OCI-LY1 (cell line): ENCODE results near the gene APC2.
"Not testable (repeated sequence)": the region's sequence is repeated elsewhere in the genome, so short reads cannot be mapped to it uniquely, and the experiment has no call there.

Experiments
- H2AFZ ChIP-seq: fragments of 200-600 bp; sonication (generic), shearing (Covaris generic); 2 replicates; pipeline ENCODE4 v1.6.0; 2014; ENCODE audit warnings: antibody characterized with exemption, mild to moderate bottlenecking, low read length
- H3F3A ChIP-seq: fragments of 200-600 bp; sonication (generic), shearing (Covaris generic); 2 replicates; pipeline ENCODE4 v1.6.0; 2014; ENCODE audit warnings: mild to moderate bottlenecking, antibody characterized with exemption, low read length, moderate library complexity; ENCODE audit not compliant: insufficient read depth
- H3K27ac ChIP-seq: fragments of 200-600 bp; sonication (generic); 2 replicates; pipeline ENCODE4 v1.5.1; 2014; ENCODE audit warnings: low read length, mixed run types, mild to moderate bottlenecking, low read depth; ENCODE audit not compliant: poor library complexity, severe bottlenecking
- H3K27me3 ChIP-seq: fragments of 200-600 bp; sonication (generic); 2 replicates; pipeline ENCODE4 v1.6.0; 2014; ENCODE audit warnings: antibody characterized with exemption, mild to moderate bottlenecking, low read length, moderate library complexity; ENCODE audit not compliant: insufficient read depth
- H3K36me3 ChIP-seq: fragments of 200-600 bp; sonication (generic); 2 replicates; pipeline ENCODE4 v1.6.1; 2014; ENCODE audit warnings: mild to moderate bottlenecking, antibody characterized with exemption, low read length, moderate library complexity, mixed read lengths; ENCODE audit not compliant: insufficient read depth
- H3K4me1 ChIP-seq: fragments of 200-600 bp; sonication (generic); 2 replicates; pipeline ENCODE4 v1.5.1; 2014; ENCODE audit warnings: mild to moderate bottlenecking, low read length, moderate library complexity; ENCODE audit not compliant: insufficient read depth, severe bottlenecking
- H3K4me2 ChIP-seq: fragments of 200-600 bp; sonication (generic), shearing (Covaris generic); 2 replicates; pipeline ENCODE4 v1.6.1; 2014; ENCODE audit warnings: low read length
- H3K4me3 ChIP-seq: fragments of 200-600 bp; sonication (generic); 2 replicates; pipeline ENCODE4 v1.5.1; 2014; ENCODE audit warnings: low read length, low read depth, mild to moderate bottlenecking, mixed read lengths; ENCODE audit not compliant: poor library complexity, severe bottlenecking
- H3K79me2 ChIP-seq: fragments of 200-600 bp; shearing (Covaris generic); 2 replicates; pipeline ENCODE4 v1.6.1; 2016; ENCODE audit warnings: mixed run types, low read length, mixed read lengths; ENCODE audit not compliant: insufficient read depth
- H3K9ac ChIP-seq: fragments of 200-600 bp; sonication (generic), shearing (Covaris generic); 2 replicates; pipeline ENCODE4 v1.6.1; 2014; ENCODE audit warnings: mild to moderate bottlenecking, low read length, mixed read lengths
- H3K9me2 ChIP-seq: fragments of 200-600 bp; sonication (generic), shearing (Covaris generic); 2 replicates; pipeline ENCODE4 v1.6.1; 2014; ENCODE audit warnings: low read depth, mild to moderate bottlenecking, low read length, mixed read lengths
- H3K9me3 ChIP-seq: fragments of 200-600 bp; shearing (Covaris generic); 2 replicates; pipeline ENCODE4 v1.6.1; 2014; ENCODE audit warnings: low read length, mixed read lengths
- H4K20me1 ChIP-seq: fragments of 200-600 bp; sonication (generic), shearing (Covaris generic); 2 replicates; pipeline ENCODE4 v1.6.0; 2016; ENCODE audit warnings: mild to moderate bottlenecking, low read length; ENCODE audit not compliant: insufficient read depth
- CTCF ChIP-seq: fragments of 200-600 bp; sonication (generic), shearing (Covaris generic); IDR thresholded peaks from 2 replicates; pipeline ENCODE4 v1.5.1; 2017; ENCODE audit warnings: mild to moderate bottlenecking, antibody characterized with exemption, low read length, moderate library complexity, mixed read lengths
- EZH2 ChIP-seq: fragments of 200-600 bp; sonication (generic), shearing (Covaris generic); IDR thresholded peaks from 2 replicates; pipeline ENCODE4 v1.8.0; 2017; ENCODE audit warnings: borderline replicate concordance, mixed run types, mild to moderate bottlenecking, antibody characterized with exemption, low read length, moderate library complexity, mixed read lengths

APC2 gene

DNA sequence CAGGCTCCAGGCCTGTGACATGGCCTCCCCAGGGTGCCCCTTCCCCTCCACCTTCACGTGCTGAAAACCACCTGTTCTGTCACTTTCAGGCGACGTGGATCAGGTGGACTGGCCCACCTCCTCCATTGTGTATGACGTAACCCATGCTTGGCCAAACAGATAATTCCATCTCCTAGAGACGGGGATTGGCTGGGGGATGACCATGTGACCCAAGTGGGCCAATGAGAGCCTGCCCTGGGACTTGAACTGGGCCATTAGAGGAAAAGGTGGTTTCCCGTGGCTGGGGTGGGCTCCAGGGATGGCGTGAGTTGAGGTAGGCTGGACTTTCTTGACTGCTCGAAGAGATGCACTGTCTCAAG, 66.5 kb downstream of the APC2 start:
- Histone ChIP-seq H3K36me3 (no peaks in the 10 kb centered on the region), H3K9me2 (no peaks in the 10 kb centered on the region), H3K4me3 (no peak overlapping the region), H3K27ac (no peak overlapping the region), H3K4me2 (no peak overlapping the region), H2AFZ (no peak overlapping the region), H3K4me1 (no peaks in the 10 kb centered on the region), H3F3A (no peaks in the 10 kb centered on the region), H4K20me1 (no peaks in the 10 kb centered on the region), H3K79me2 (no peaks in the 10 kb centered on the region), H3K9ac (no peak overlapping the region), H3K9me3 (no peaks in the 10 kb centered on the region), H3K27me3 (peaks cover 8% of the 10 kb centered on the region)
- no peak for TF ChIP-seq CTCF
- TF ChIP-seq EZH2 = no peak

- no peak overlapping the region for H3K4me3 ChIP-seq
- peaks cover 8% of the 10 kb centered on the region; the same call in 1 of the 2 replicates for H3K27me3 ChIP-seq
- no peak overlapping the region for H3K9ac ChIP-seq
- H3K9me3 ChIP-seq = no peaks in the 10 kb centered on the region
- H2AFZ ChIP-seq = no peak overlapping the region
- no peak overlapping the region for H3K4me2 ChIP-seq
- H3F3A ChIP-seq = no peaks in the 10 kb centered on the region
- H3K36me3 ChIP-seq = no peaks in the 10 kb centered on the region
- H3K27ac ChIP-seq = no peak overlapping the region
- H3K4me1 ChIP-seq = no peaks in the 10 kb centered on the region
- H4K20me1 ChIP-seq = no peaks in the 10 kb centered on the region
- H3K9me2 ChIP-seq = no peaks in the 10 kb centered on the region
- H3K79me2 ChIP-seq = no peaks in the 10 kb centered on the region
- TF ChIP-seq CTCF = no peak
- no peak for TF ChIP-seq EZH2
Measured at GRCh38 chr19:1518471-1518870, 68.5 kb downstream of the APC2 start.

- not testable (repeated sequence) for H3K4me1 ChIP-seq, H3K27me3 ChIP-seq, H3K36me3 ChIP-seq, H3K4me3 ChIP-seq, H3K9ac ChIP-seq, H4K20me1 ChIP-seq, H3F3A ChIP-seq, H3K79me2 ChIP-seq, H3K9me3 ChIP-seq, H2AFZ ChIP-seq, H3K9me2 ChIP-seq, H3K4me2 ChIP-seq, H3K27ac ChIP-seq
Measured at GRCh38 chr19:1519802-1520201, 69.9 kb downstream of the APC2 start.

DNA sequence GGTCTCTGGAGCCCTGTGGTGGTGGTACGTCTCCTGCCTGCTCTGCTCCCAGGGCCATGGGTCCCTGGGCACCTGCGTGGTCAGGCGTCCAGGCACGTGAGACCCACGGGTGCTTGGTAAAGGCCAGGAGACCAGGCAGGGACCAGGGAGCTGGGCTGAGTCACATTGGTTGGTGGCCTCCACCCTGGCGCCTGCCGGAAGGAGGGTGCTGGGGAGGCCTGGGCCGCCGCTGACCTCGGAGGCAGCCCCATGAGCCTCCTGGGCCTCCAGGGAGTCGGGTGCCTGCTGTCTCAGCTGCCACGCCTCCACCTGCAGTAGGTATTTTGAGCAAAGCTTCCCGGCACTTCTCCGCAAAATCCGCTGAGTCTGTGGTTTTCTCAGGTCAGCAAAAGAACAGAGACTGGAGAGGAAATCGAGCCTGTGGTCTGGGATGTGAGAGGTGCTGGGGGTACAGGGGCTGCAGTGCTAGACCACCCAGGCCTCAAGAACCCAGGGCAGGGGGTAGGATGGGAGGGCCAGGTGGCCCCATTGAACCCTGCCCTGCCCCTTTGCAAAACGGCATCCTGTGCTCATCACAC, 70.4 kb downstream of the APC2 start:
- Histone ChIP-seq H3K9me3 (no peaks in the 10 kb centered on the region), H3F3A (no peaks in the 10 kb centered on the region), H3K27me3 (peaks cover 1% of the 10 kb centered on the region; the same call in 1 of the 2 replicates), H3K79me2 (no peaks in the 10 kb centered on the region), H3K4me3 (no peak overlapping the region), H4K20me1 (no peaks in the 10 kb centered on the region), H3K27ac (no peak overlapping the region), H3K9ac (no peak overlapping the region), H3K36me3 (no peaks in the 10 kb centered on the region), H2AFZ (no peak overlapping the region), H3K4me2 (no peak overlapping the region), H3K9me2 (no peaks in the 10 kb centered on the region), H3K4me1 (no peaks in the 10 kb centered on the region)
- no peak for TF ChIP-seq EZH2
